ENCODE data around the gene MGRN1.

GRCh38 chr16:4680673-4681470 is 56.2 kb downstream of the MGRN1 start:
- TF ChIP-seq, protein P1, sequence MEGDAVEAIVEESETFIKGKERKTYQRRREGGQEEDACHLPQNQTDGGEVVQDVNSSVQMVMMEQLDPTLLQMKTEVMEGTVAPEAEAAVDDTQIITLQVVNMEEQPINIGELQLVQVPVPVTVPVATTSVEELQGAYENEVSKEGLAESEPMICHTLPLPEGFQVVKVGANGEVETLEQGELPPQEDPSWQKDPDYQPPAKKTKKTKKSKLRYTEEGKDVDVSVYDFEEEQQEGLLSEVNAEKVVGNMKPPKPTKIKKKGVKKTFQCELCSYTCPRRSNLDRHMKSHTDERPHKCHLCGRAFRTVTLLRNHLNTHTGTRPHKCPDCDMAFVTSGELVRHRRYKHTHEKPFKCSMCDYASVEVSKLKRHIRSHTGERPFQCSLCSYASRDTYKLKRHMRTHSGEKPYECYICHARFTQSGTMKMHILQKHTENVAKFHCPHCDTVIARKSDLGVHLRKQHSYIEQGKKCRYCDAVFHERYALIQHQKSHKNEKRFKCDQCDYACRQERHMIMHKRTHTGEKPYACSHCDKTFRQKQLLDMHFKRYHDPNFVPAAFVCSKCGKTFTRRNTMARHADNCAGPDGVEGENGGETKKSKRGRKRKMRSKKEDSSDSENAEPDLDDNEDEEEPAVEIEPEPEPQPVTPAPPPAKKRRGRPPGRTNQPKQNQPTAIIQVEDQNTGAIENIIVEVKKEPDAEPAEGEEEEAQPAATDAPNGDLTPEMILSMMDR (IDR thresholded peaks at IDR 0.05; ENCODE audit: insufficient read depth, low read depth, low read length): no peak
- TF ChIP-seq EZH2 (IDR thresholded peaks at IDR 0.05; ENCODE audit: insufficient read depth, low read length): no peak

All from astrocyte (in vitro differentiated cells and primary cell).